SK-N-SH (cell line): ENCODE data around the gene EIF2S2. TPM values are rescaled to one million over a fixed set of nuclear protein-coding genes. Genes with fewer than 3 reads are reported as not detected.

Experiments used
- CTCF ChIA-PET: fragments of 300-600, 350-600 bp; formaldehyde crosslinking; extraction: SDS; loops from one replicate; lab custom pipeline; 2021; lab: Yijun Ruan, JAX
- POLR2A ChIA-PET: fragments of 350-600 bp; sonication (Branson Sonifier 250); formaldehyde crosslinking; extraction: SDS; loops from one replicate; lab custom pipeline; 2020; ENCODE audit warnings: antibody characterized with exemption, inconsistent platforms; lab: Yijun Ruan, JAX
- DNase-seq: peaks from one replicate; pipeline ENCODE4 v3.0.0; 2012
- H2AFZ ChIP-seq: fragments of 200-600 bp; sonication (generic); 2 replicates; pipeline ENCODE4 v1.8.1; 2016; ENCODE audit warnings: antibody characterized with exemption, mild to moderate bottlenecking, low read depth
- H3F3A ChIP-seq: fragments of 200-600 bp; sonication (generic); replicated peaks from 2 replicates; pipeline ENCODE3; 2016; ENCODE audit warnings: antibody characterized with exemption, mild to moderate bottlenecking; ENCODE audit not compliant: insufficient read depth
- H3K27ac ChIP-seq, 2 experiments: fragments of 200-500 bp in 1 of 2; fragments of 200-600 bp in 1 of 2; sonication (Bioruptor generic) in 1 of 2; sonication (generic), shearing (Covaris generic) in 1 of 2; 2 replicates each; pipeline versions ENCODE4 v1.5.1 to v1.6.1; 2014 to 2016; ENCODE audit warnings: low read depth in 2 of 2, inconsistent platforms in 1 of 2, low read length in 1 of 2, mild to moderate bottlenecking in 1 of 2, mixed read lengths in 1 of 2
- H3K27me3 ChIP-seq: fragments of 200-600 bp; sonication (generic), shearing (Covaris generic); 2 replicates; pipeline ENCODE4 v1.6.1; 2016; ENCODE audit warnings: mixed run types; ENCODE audit not compliant: insufficient read depth
- H3K36me3 ChIP-seq, 2 experiments: fragments of 200-500 bp in 1 of 2; fragments of 200-600 bp in 1 of 2; sonication (Bioruptor generic) in 1 of 2; sonication (generic) in 1 of 2; replicated peaks in 1 of 2; 2 replicates each; pipeline versions ENCODE3 to v1.5.1; 2014 to 2016; ENCODE audit warnings: low read length in 1 of 2, mild to moderate bottlenecking in 1 of 2; ENCODE audit not compliant: insufficient read depth in 2 of 2, control insufficient read depth in 1 of 2
- H3K4me1 ChIP-seq, 2 experiments: fragments of 200-500 bp in 1 of 2; fragments of 200-600 bp in 1 of 2; sonication (Bioruptor generic) in 1 of 2; sonication (generic), shearing (Covaris generic) in 1 of 2; 2 replicates each; pipeline versions ENCODE4 v1.5.1 to v1.6.1; 2014 to 2016; ENCODE audit warnings: low read depth in 1 of 2, low read length in 1 of 2, mixed run types in 1 of 2; ENCODE audit not compliant: insufficient read depth in 2 of 2, control insufficient read depth in 1 of 2
- H3K4me2 ChIP-seq: fragments of 200-600 bp; sonication (generic), shearing (Covaris generic); 2 replicates; pipeline ENCODE4 v1.6.1; 2017; ENCODE audit warnings: mixed run types
- H3K4me3 ChIP-seq, 2 experiments: fragments of 200-500 bp in 1 of 2; fragments of 200-600 bp in 1 of 2; sonication (Bioruptor generic) in 1 of 2; sonication (generic), shearing (Covaris generic) in 1 of 2; 2 replicates each; pipeline versions ENCODE4 v1.5.1 to v1.8.1; 2014 to 2016; ENCODE audit warnings: low read depth in 2 of 2, inconsistent platforms in 1 of 2, low read length in 1 of 2, mild to moderate bottlenecking in 1 of 2, mixed read lengths in 1 of 2, moderate library complexity in 1 of 2
- H3K79me2 ChIP-seq: fragments of 200-600 bp; sonication (generic); 2 replicates; pipeline ENCODE4 v1.8.1; 2017; ENCODE audit warnings: mild to moderate bottlenecking; ENCODE audit not compliant: insufficient read depth
- H3K9ac ChIP-seq: fragments of 200-600 bp; sonication (generic); 2 replicates; pipeline ENCODE4 v1.6.1; 2017; ENCODE audit warnings: mixed run types
- H3K9me2 ChIP-seq: fragments of 200-600 bp; sonication (generic); 2 replicates; pipeline ENCODE4 v1.6.1; 2017; ENCODE audit warnings: mixed run types
- H3K9me3 ChIP-seq: fragments of 200-600 bp; sonication (generic); 2 replicates; pipeline ENCODE4 v1.6.1; 2017; ENCODE audit warnings: mixed run types, mild to moderate bottlenecking, moderate library complexity
- H4K20me1 ChIP-seq: fragments of 200-600 bp; sonication (generic); 2 replicates; pipeline ENCODE4 v1.6.1; 2017; ENCODE audit warnings: mild to moderate bottlenecking, mixed run types; ENCODE audit not compliant: insufficient read depth
- FOXM1 ChIP-seq: IDR thresholded peaks from 2 replicates; pipeline ENCODE4 v1.4.0; 2012; ENCODE audit warnings: low read depth, mild to moderate bottlenecking
- MAX ChIP-seq: IDR thresholded peaks from 2 replicates; pipeline ENCODE4 v1.4.0; 2012; ENCODE audit warnings: low read depth
- MEF2A ChIP-seq: IDR thresholded peaks from 2 replicates; pipeline ENCODE4 v1.4.0; 2012; ENCODE audit warnings: low read depth, borderline replicate concordance
- RFX5 ChIP-seq: IDR thresholded peaks from 2 replicates; pipeline ENCODE4 v1.6.1; 2012; ENCODE audit warnings: mild to moderate bottlenecking, improper control_type of control experiment, low read length
- TAF1 ChIP-seq: IDR thresholded peaks from 2 replicates; pipeline ENCODE4 v1.6.1; 2012; ENCODE audit warnings: low read depth, mild to moderate bottlenecking, low read length, moderate library complexity, borderline replicate concordance
- TCF12 ChIP-seq: IDR thresholded peaks from 2 replicates; pipeline ENCODE4 v1.4.0; 2012
- TEAD4 ChIP-seq: IDR thresholded peaks from 2 replicates; pipeline ENCODE4 v1.4.0; 2012; ENCODE audit warnings: mild to moderate bottlenecking, borderline replicate concordance; ENCODE audit not compliant: insufficient read depth
- WGBS: methylation state at CpG from one replicate; pipeline ENCODE4 v1.1.6; 2017; ENCODE audit warnings: low lambda C conversion rate; 5-methylcytosine and 5-hydroxymethylcytosine counted together
- polyA plus RNA-seq, 3 experiments: library from polyadenylated mRNA; depleted of rRNA; stranded (reverse); fragments of >200 nt; gene quantifications; 2 replicates each; pipeline ENCODE4 v1.2.3, GENCODE V29; 2012
- TF ChIP-seq, protein P1 (sequence below): IDR thresholded peaks from 2 replicates; pipeline ENCODE4 v1.4.0; 2012; ENCODE audit warnings: low read depth, borderline replicate concordance
- TF ChIP-seq, protein P2 (sequence below): fragments of 150-350 bp; IDR thresholded peaks from 2 replicates; pipeline ENCODE4 v1.6.1; 2016; ENCODE audit warnings: mild to moderate bottlenecking, low read depth, low read length

Gene EIF2S2
- polyA plus RNA-seq, 1 of the 3 experiments (the other 2 are of a cell fraction), result 50.7 TPM

GRCh38 chr20:34074101-34074760 lies 37.8 kb downstream of the EIF2S2 start (continued):
- TF ChIP-seq MEF2A (no peak), TEAD4 (no peak), RFX5 (no peak), FOXM1 (no peak)
- TF ChIP-seq, protein P1, sequence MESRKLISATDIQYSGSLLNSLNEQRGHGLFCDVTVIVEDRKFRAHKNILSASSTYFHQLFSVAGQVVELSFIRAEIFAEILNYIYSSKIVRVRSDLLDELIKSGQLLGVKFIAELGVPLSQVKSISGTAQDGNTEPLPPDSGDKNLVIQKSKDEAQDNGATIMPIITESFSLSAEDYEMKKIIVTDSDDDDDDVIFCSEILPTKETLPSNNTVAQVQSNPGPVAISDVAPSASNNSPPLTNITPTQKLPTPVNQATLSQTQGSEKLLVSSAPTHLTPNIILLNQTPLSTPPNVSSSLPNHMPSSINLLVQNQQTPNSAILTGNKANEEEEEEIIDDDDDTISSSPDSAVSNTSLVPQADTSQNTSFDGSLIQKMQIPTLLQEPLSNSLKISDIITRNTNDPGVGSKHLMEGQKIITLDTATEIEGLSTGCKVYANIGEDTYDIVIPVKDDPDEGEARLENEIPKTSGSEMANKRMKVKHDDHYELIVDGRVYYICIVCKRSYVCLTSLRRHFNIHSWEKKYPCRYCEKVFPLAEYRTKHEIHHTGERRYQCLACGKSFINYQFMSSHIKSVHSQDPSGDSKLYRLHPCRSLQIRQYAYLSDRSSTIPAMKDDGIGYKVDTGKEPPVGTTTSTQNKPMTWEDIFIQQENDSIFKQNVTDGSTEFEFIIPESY, result no peak
- TF ChIP-seq, protein P2, sequence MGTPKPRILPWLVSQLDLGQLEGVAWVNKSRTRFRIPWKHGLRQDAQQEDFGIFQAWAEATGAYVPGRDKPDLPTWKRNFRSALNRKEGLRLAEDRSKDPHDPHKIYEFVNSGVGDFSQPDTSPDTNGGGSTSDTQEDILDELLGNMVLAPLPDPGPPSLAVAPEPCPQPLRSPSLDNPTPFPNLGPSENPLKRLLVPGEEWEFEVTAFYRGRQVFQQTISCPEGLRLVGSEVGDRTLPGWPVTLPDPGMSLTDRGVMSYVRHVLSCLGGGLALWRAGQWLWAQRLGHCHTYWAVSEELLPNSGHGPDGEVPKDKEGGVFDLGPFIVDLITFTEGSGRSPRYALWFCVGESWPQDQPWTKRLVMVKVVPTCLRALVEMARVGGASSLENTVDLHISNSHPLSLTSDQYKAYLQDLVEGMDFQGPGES, result no peak
- TF ChIP-seq, all 33 proteins: peak for 0

- POLR2A ChIA-PET, result no interaction called here
- peaks cover 39% of the 10 kb centered on the region for H3K79me2 ChIP-seq
Observed at GRCh38 chr20:34072778-34073177, 39.3 kb downstream of the EIF2S2 start.

DNA sequence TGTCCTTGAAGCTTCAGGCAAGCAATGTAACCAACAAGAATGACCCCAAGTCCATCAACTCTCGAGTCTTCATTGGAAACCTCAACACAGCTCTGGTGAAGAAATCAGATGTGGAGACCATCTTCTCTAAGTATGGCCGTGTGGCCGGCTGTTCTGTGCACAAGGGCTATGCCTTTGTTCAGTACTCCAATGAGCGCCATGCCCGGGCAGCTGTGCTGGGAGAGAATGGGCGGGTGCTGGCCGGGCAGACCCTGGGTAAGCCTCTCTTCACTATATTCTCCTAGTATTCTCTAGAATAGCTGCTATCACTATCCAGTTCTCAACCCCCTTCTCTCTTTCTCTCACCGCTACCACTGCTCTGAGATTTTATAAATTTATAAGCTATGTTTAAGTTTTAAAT lies 40.0 kb downstream of the EIF2S2 start:
- POLR2A ChIA-PET, result no interaction called here
- Histone ChIP-seq H3K9me2 (no peaks in the 10 kb centered on the region), H3K4me1 (peaks cover 4 to 34% of the 10 kb centered on the region in 2 experiments; a peak in 3 of 4 replicates), H3K79me2 (peaks cover 45% of the 10 kb centered on the region), H2AFZ (no peak overlapping the region), H3K27me3 (no peaks in the 10 kb centered on the region), H3K4me3 (no peak overlapping the region), H3F3A (peaks cover 5% of the 10 kb centered on the region), H4K20me1 (peaks cover 72% of the 10 kb centered on the region), H3K4me2 (no peak overlapping the region), H3K27ac (no peak overlapping the region; a peak in 1 of 4 replicates), H3K9ac (no peak overlapping the region), H3K9me3 (no peaks in the 10 kb centered on the region), H3K36me3 (peaks cover 14 to 35% of the 10 kb centered on the region in 2 experiments)
- WGBS, result 91% methylated on average over 8 of the region's 8 CpGs
- TF ChIP-seq TCF12, result no peak
- TF ChIP-seq RFX5, result no peak
- CTCF ChIA-PET, result interaction anchor here (0.7 kb wide), 1 partner anchor 91 kb away, joined by 3 read pairs; no protein-coding TSS in a partner anchor
- DNase-seq, result no peak

More at GRCh38 chr20:34072778-34073177, 39.3 kb downstream of the EIF2S2 start:
- no peak for DNase-seq
- no peaks in the 10 kb centered on the region for H3K9me2 ChIP-seq
- 94% methylated on average over 1 of the region's 1 CpG for WGBS
- no peaks in the 10 kb centered on the region for H3K9me3 ChIP-seq
- TF ChIP-seq TAF1 (no peak), MAX (no peak)
- H3K27me3 ChIP-seq, result no peaks in the 10 kb centered on the region
- H3K4me3 ChIP-seq, result no peak overlapping the region
- peaks cover 4 to 34% of the 10 kb centered on the region in 2 experiments; a peak in 3 of 4 replicates for H3K4me1 ChIP-seq
- H2AFZ ChIP-seq, result no peak overlapping the region
- peaks cover 11 to 42% of the 10 kb centered on the region in 2 experiments for H3K36me3 ChIP-seq
- CTCF ChIA-PET, result interaction anchor here (0.7 kb wide), 1 partner anchor 92 kb away, joined by 3 read pairs; no protein-coding TSS in a partner anchor
- H4K20me1 ChIP-seq, result peaks cover 69% of the 10 kb centered on the region
- no peak overlapping the region; a peak in 1 of 4 replicates for H3K27ac ChIP-seq
- H3F3A ChIP-seq, result peaks cover 5% of the 10 kb centered on the region
- no peak overlapping the region for H3K4me2 ChIP-seq
- no peak overlapping the region for H3K9ac ChIP-seq
